Lung microvascular endothelial cell (primary cell): ENCODE results near the gene ANKRD50. TPM values are rescaled to one million over a fixed set of nuclear protein-coding genes. Genes with fewer than 3 reads are reported as not detected.

ENCODE experiments used
- DNase-seq, 2 donors: peaks; one replicate each; pipeline versions ENCODE4 v3.0.0 to v3.0.0-alpha.2; 2010; ENCODE audit warnings: low read depth in 2 of 2
- total RNA-seq: library from RNA; depleted of rRNA; stranded (reverse); fragments of >200 nt; gene quantifications from 2 replicates; pipeline ENCODE4 v1.2.1, GENCODE V29; 2014

The ANKRD50 gene
- total RNA-seq, 1 donor from 2014 or later, result 64.3 TPM

GRCh38 chr4:124708517-124709300 lies 3.8 kb downstream of the ANKRD50 start:
- DNase-seq, result peak in 1 of 2 donors; percentile 37

- DNase-seq, result no peak
Measured at GRCh38 chr4:124705393-124705792, 7.1 kb downstream of the ANKRD50 start.

- no peak for DNase-seq
Measured at GRCh38 chr4:124703154-124703553, 9.4 kb downstream of the ANKRD50 start.

GRCh38 chr4:124697441-124697840 lies 15.1 kb downstream of the ANKRD50 start:
- no peak for DNase-seq

- no peak for DNase-seq
Measured at GRCh38 chr4:124696182-124696581, 16.4 kb downstream of the ANKRD50 start.

- no peak for DNase-seq
Measured at GRCh38 chr4:124694946-124695598, 17.5 kb downstream of the ANKRD50 start.

GRCh38 chr4:124694306-124694705 lies 18.2 kb downstream of the ANKRD50 start:
- DNase-seq, result no peak

- peak in 1 of 2 donors; percentile 41 for DNase-seq
Measured at GRCh38 chr4:124691801-124692200, 20.7 kb downstream of the ANKRD50 start.

- DNase-seq, result no peak
Measured at GRCh38 chr4:124686279-124686678, 26.3 kb downstream of the ANKRD50 start.

- DNase-seq, result no peak
Measured at GRCh38 chr4:124685851-124686250, 26.7 kb downstream of the ANKRD50 start.

- DNase-seq, result peak in 1 of 2 donors; percentile 25
Measured at GRCh38 chr4:124684301-124684700, 28.2 kb downstream of the ANKRD50 start.

- DNase-seq, result no peak
Measured at GRCh38 chr4:124682384-124682783, 30.1 kb downstream of the ANKRD50 start.

GRCh38 chr4:124666496-124666895 lies 46.0 kb downstream of the ANKRD50 start:
- no peak for DNase-seq

- DNase-seq, result no peak
Measured at GRCh38 chr4:124658795-124659194, 53.7 kb downstream of the ANKRD50 start.

GRCh38 chr4:124650614-124651013 lies 61.9 kb downstream of the ANKRD50 start:
- no peak for DNase-seq

GRCh38 chr4:124647599-124647998 lies 64.9 kb downstream of the ANKRD50 start:
- no peak for DNase-seq

GRCh38 chr4:124644621-124645020 lies 67.9 kb downstream of the ANKRD50 start:
- DNase-seq, result no peak

GRCh38 chr4:124642846-124643245 lies 69.7 kb downstream of the ANKRD50 start:
- DNase-seq, result no peak

GRCh38 chr4:124641715-124642381 lies 70.7 kb downstream of the ANKRD50 start:
- DNase-seq, result peak; percentile 58 to 96

GRCh38 chr4:124640022-124640730 lies 72.4 kb downstream of the ANKRD50 start:
- peak; percentile 75 to 94 for DNase-seq

- no peak for DNase-seq
Measured at GRCh38 chr4:124637321-124637720, 75.2 kb downstream of the ANKRD50 start.

GRCh38 chr4:124636788-124637187 lies 75.7 kb downstream of the ANKRD50 start:
- no peak for DNase-seq
